WTC11 (cell line): ENCODE results near the gene ETV5. TPM values are rescaled to one million over a fixed set of nuclear protein-coding genes. Genes with fewer than 3 reads are reported as not detected.

Source experiments
- ATAC-seq: fragments of 200-7000 bp; cut with Tn5 transposase; 2 replicates; pipeline ENCODE4 v1.10.0; 2021; ENCODE audit warnings: mild to moderate bottlenecking, moderate library complexity
- CTCF ChIA-PET: fragments of 300-600 bp; sonication (Branson Sonifier 250); formaldehyde crosslinking; loops from one replicate; lab custom pipeline; 2021; ENCODE audit warnings: antibody characterized with exemption; lab: Charles Lee
- POLR2A ChIA-PET: fragments of 350-600 bp; sonication (Branson Sonifier 250); formaldehyde crosslinking; loops from one replicate; lab custom pipeline; 2021; ENCODE audit warnings: antibody characterized with exemption; lab: Charles Lee
- DNase-seq: peaks from one replicate; pipeline ENCODE4 v3.0.0; 2021; ENCODE audit warnings: low spot score
- H3K27ac Mint-ChIP-seq: 2 replicates; pipeline ENCODE4 v1.8.0; 2021; ENCODE audit warnings: mixed read lengths
- H3K27me3 Mint-ChIP-seq: 2 replicates; pipeline ENCODE4 v1.8.0; 2021; ENCODE audit warnings: low read depth, mild to moderate bottlenecking, moderate library complexity, mixed read lengths
- H3K36me3 Mint-ChIP-seq: 2 replicates; pipeline ENCODE4 v1.8.0; 2021; ENCODE audit warnings: mixed read lengths
- H3K4me1 Mint-ChIP-seq: 2 replicates; pipeline ENCODE4 v1.8.0; 2022; ENCODE audit warnings: mixed read lengths
- H3K4me3 Mint-ChIP-seq: 2 replicates; pipeline ENCODE4 v1.8.0; 2021; ENCODE audit warnings: mild to moderate bottlenecking, moderate library complexity, mixed read lengths
- H3K9me3 Mint-ChIP-seq: 2 replicates; pipeline ENCODE4 v1.8.0; 2021; ENCODE audit warnings: mixed read lengths
- AFF4 ChIP-seq: sonication (generic); formaldehyde crosslinking; IDR thresholded peaks from 2 replicates; pipeline ENCODE4 v1.8.1; 2023; ENCODE audit warnings: mild to moderate bottlenecking, missing genetic modification reagents, borderline replicate concordance
- ARID4B ChIP-seq: sonication (generic); formaldehyde crosslinking; IDR thresholded peaks from 2 replicates; pipeline ENCODE4 v1.8.0; 2023; ENCODE audit warnings: missing genetic modification reagents, mild to moderate bottlenecking, borderline replicate concordance
- ATF2 ChIP-seq: sonication (generic); formaldehyde crosslinking; IDR thresholded peaks from 2 replicates; pipeline ENCODE4 v1.8.1; 2022; ENCODE audit warnings: low read depth, missing genetic modification reagents, borderline replicate concordance
- E2F1 ChIP-seq: sonication (generic); formaldehyde crosslinking; IDR thresholded peaks from 2 replicates; pipeline ENCODE4 v1.8.0; 2022; ENCODE audit warnings: mild to moderate bottlenecking, missing genetic modification reagents
- ERG ChIP-seq: fragments of 250-450 bp; sonication (Bioruptor Pico); IDR thresholded peaks from 2 replicates; pipeline ENCODE4 v1.8.0; 2021; ENCODE audit warnings: mild to moderate bottlenecking
- FOXK1 ChIP-seq: sonication (generic); formaldehyde crosslinking; IDR thresholded peaks from 2 replicates; pipeline ENCODE4 v1.8.0; 2022; ENCODE audit warnings: mild to moderate bottlenecking, moderate library complexity, missing genetic modification reagents
- HMGA2 ChIP-seq: fragments of 250-450 bp; sonication (Bioruptor Pico); IDR thresholded peaks from 2 replicates; pipeline ENCODE4 v1.4.0; 2021; ENCODE audit warnings: mild to moderate bottlenecking, moderate library complexity
- IRF2 ChIP-seq: sonication (generic); formaldehyde crosslinking; IDR thresholded peaks from 2 replicates; pipeline ENCODE4 v1.8.0; 2022; ENCODE audit warnings: low read depth, missing genetic modification reagents, borderline replicate concordance
- PRDM15 ChIP-seq: sonication (generic); formaldehyde crosslinking; IDR thresholded peaks from 2 replicates; pipeline ENCODE4 v1.8.0; 2022; ENCODE audit warnings: missing genetic modification reagents
- RELA ChIP-seq: sonication (generic); formaldehyde crosslinking; IDR thresholded peaks from 2 replicates; pipeline ENCODE4 v1.8.1; 2022; ENCODE audit warnings: missing genetic modification reagents, mild to moderate bottlenecking, borderline replicate concordance
- ZBTB21 ChIP-seq: sonication (generic); formaldehyde crosslinking; IDR thresholded peaks from 2 replicates; pipeline ENCODE4 v1.8.1; 2023; ENCODE audit warnings: mild to moderate bottlenecking, missing genetic modification reagents, borderline replicate concordance
- ZBTB43 ChIP-seq: sonication (generic); formaldehyde crosslinking; IDR thresholded peaks from 2 replicates; pipeline ENCODE4 v1.8.1; 2023; ENCODE audit warnings: mild to moderate bottlenecking, missing genetic modification reagents
- total RNA-seq: library from RNA; stranded (reverse); gene quantifications from 3 replicates; pipeline ENCODE4 v1.2.3, GENCODE V29; 2021

Gene ETV5
- total RNA-seq, 1 experiment from 2014 or later, result 71.3 TPM

GRCh38 chr3:186125118-186125517 lies 16.2 kb upstream of the ETV5 start (continued):
- TF ChIP-seq FOXK1 (CRISPR knock-in tag) (no peak), ERG (CRISPR knock-in tag) (no peak), RELA (CRISPR knock-in tag) (no peak), HMGA2 (CRISPR knock-in tag) (no peak), ZBTB43 (CRISPR knock-in tag) (no peak), AFF4 (CRISPR knock-in tag) (no peak), ARID4B (no peak)

GRCh38 chr3:186124592-186124991 lies 15.7 kb upstream of the ETV5 start:
- CTCF ChIA-PET, result interaction anchor here (1.3 kb wide), 1 partner anchor 118 kb away, joined by 3 read pairs; no protein-coding TSS in a partner anchor

GRCh38 chr3:186123012-186123411 lies 14.1 kb upstream of the ETV5 start:
- Mint-ChIP-seq H3K4me1 (peaks cover 68% of the 10 kb centered on the region), H3K27ac (peak overlapping the region; percentile 32; the same call in 1 of the 2 replicates), H3K27me3 (peaks cover 14% of the 10 kb centered on the region), H3K4me3 (no peak overlapping the region), H3K9me3 (no peaks in the 10 kb centered on the region), H3K36me3 (no peaks in the 10 kb centered on the region)
- ATAC-seq (no peak), DNase-seq (no peak)
- CTCF ChIA-PET, result interaction anchor here (1.6 kb wide), 1 partner anchor 180 kb away, joined by 5 read pairs; no protein-coding TSS in a partner anchor
- POLR2A ChIA-PET, result interaction anchor here (1.5 to 2.1 kb wide), 2 partner anchors 14 to 185 kb away, joined by 3 to 12 read pairs; partner anchors contain the start of genes ETV5 and TRA2B
- TF ChIP-seq IRF2 (CRISPR knock-in tag), result no peak
- no peak for TF ChIP-seq E2F1 (CRISPR knock-in tag)
- TF ChIP-seq ATF2 (CRISPR knock-in tag), result no peak
- no peak for TF ChIP-seq PRDM15 (CRISPR knock-in tag)

More at GRCh38 chr3:186124592-186124991, 15.7 kb upstream of the ETV5 start:
- Mint-ChIP-seq H3K4me3 (no peak overlapping the region), H3K9me3 (no peaks in the 10 kb centered on the region), H3K4me1 (peaks cover 75% of the 10 kb centered on the region), H3K27ac (no peak overlapping the region), H3K36me3 (no peaks in the 10 kb centered on the region), H3K27me3 (peaks cover 13% of the 10 kb centered on the region)
- DNase-seq (no peak), ATAC-seq (no peak)
- TF ChIP-seq ZBTB21 (CRISPR knock-in tag), result no peak
- POLR2A ChIA-PET, result interaction anchor here (0.6 to 1.5 kb wide), 2 partner anchors 10 to 187 kb away, joined by 3 to 6 read pairs; partner anchors contain the start of gene TRA2B
